Raji (cell line): ENCODE measurements around the gene ARHGEF10L.

ENCODE experiments used
- POLR2A ChIP-seq: IDR thresholded peaks from 2 replicates; pipeline ENCODE4 v1.6.1; 2011; ENCODE audit warnings: low read depth, low read length, control low read depth; ENCODE audit not compliant: insufficient read depth

Gene ARHGEF10L

GRCh38 chr1:17554954-17555353 is 15.5 kb downstream of the ARHGEF10L start:
- TF ChIP-seq POLR2A = no peak

GRCh38 chr1:17557986-17558385 is 18.5 kb downstream of the ARHGEF10L start:
- no peak for TF ChIP-seq POLR2A

DNA sequence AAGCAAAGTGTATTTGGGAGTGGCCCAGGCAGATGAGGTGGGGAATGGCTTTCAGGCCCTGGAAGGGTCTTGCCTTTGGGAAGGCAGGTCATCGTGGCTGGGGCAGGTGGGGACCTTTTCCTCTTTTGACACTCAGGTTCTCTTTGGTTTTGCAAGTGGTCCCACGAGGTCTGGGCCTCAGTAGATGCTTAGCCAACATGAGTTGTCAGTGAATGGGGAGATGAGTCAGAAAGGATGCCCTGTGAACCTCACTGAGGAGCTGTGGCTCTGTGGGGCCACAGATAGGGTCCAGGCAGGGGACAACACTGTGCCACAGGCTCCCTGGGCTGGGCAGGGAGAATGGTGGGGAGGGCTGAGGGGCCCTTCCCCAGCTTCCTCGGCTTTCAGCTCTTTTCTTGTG is 19.0 kb downstream of the ARHGEF10L start:
- no peak for TF ChIP-seq POLR2A

DNA sequence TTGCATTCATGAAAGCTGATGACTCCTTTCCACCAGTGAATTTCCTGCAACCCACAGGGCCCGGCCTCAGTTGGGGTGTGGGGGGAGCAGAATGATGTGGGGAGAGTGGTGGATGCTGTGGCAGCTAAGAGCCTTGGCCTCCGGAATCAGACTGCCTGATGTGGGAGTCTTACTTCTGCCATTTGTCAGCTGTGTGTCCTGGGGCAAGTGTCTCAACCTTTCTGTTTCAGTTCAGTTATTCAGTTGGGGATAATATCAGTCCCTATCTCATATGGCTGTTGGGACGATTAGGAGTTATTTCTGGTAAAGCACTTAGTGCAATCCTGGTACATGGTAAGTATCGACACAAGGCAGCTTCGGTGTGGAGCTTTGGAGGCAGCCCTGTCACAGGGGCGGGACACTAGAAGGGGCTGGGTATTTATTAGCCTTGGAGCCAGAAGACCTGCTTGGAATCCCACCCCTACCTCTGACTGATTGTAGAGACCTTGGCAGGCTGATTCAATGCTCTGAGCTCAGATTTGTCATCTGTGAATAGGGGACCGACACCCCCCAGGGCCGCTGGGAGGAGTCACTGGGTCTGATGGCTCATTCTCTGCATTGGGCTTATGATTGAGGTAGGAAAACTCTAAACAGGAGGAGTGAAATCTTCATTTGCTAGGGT is 19.6 kb downstream of the ARHGEF10L start:
- TF ChIP-seq POLR2A = no peak

GRCh38 chr1:17559615-17560419 is 20.3 kb downstream of the ARHGEF10L start:
- no peak for TF ChIP-seq POLR2A

GRCh38 chr1:17561247-17561548 is 21.7 kb downstream of the ARHGEF10L start:
- TF ChIP-seq POLR2A = no peak

DNA sequence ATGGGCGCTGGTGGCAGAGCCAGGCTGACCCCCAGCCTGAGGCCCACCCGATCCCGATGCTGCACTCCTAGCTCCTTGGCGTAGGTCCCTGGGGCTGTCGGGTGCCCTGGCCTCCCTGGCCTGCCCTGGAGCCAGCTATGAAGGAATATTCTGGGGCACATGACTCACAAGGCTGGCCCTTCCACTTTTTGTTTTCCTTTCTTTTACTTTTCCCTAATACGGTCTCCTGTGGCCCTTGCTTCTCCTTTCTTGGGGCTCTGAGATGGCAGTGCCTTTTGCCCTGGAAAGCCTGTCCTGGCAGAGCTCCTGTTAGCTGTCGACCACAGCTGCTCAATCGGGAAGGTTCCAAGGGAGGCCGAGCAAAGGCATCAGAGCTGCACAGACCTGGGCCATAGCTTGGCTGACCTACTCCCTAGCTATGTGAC is 22.1 kb downstream of the ARHGEF10L start:
- TF ChIP-seq POLR2A = no peak

DNA sequence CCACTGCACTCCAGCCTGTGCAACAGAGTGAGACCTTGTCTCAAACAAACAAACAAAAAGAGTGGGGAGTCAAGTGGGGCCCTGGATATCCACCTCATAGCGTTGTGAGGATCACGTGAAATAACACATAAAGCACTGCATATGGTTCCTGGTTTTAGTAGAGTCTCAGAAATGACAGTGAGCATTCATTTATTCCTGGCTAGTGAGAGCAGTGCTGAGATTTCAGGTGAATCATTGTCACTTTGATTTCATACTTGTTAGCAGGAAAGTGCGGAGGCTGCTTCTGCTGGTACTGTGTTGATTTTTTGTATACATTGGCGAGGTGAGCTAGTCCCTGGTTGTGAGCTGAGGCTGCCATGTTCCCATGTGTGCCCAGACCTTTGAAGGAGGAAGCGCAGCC is 22.9 kb downstream of the ARHGEF10L start:
- TF ChIP-seq POLR2A = no peak

GRCh38 chr1:17563494-17564281 is 24.2 kb downstream of the ARHGEF10L start:
- no peak for TF ChIP-seq POLR2A

GRCh38 chr1:17564458-17565393 is 25.2 kb downstream of the ARHGEF10L start:
- no peak for TF ChIP-seq POLR2A

- no peak for TF ChIP-seq POLR2A
These were observed 26.2 kb downstream of the ARHGEF10L start for GRCh38 chr1:17565461-17566252.

GRCh38 chr1:17566417-17566816 is 26.9 kb downstream of the ARHGEF10L start:
- no peak for TF ChIP-seq POLR2A

DNA sequence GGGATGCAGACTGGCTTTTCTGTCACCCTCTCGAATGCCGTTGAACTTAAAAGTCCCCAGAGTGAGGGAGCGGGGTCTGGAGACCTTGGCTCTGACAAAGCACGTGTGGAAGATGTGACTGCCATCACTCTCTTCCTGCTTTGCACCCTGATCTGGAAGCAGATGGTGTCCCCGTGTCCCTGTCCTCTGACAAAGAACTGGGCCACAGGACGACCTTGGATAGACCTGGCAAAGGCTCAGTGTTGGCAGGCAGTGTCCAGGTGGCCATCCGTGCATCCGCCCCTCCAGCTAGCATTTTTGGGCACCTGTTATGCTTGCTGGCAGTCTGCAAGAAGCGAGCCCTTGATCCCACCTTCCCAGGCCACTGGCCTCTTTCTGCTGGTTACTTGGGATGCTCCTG is 27.4 kb downstream of the ARHGEF10L start:
- no peak for TF ChIP-seq POLR2A

GRCh38 chr1:17567582-17567981 is 28.1 kb downstream of the ARHGEF10L start:
- no peak for TF ChIP-seq POLR2A

DNA sequence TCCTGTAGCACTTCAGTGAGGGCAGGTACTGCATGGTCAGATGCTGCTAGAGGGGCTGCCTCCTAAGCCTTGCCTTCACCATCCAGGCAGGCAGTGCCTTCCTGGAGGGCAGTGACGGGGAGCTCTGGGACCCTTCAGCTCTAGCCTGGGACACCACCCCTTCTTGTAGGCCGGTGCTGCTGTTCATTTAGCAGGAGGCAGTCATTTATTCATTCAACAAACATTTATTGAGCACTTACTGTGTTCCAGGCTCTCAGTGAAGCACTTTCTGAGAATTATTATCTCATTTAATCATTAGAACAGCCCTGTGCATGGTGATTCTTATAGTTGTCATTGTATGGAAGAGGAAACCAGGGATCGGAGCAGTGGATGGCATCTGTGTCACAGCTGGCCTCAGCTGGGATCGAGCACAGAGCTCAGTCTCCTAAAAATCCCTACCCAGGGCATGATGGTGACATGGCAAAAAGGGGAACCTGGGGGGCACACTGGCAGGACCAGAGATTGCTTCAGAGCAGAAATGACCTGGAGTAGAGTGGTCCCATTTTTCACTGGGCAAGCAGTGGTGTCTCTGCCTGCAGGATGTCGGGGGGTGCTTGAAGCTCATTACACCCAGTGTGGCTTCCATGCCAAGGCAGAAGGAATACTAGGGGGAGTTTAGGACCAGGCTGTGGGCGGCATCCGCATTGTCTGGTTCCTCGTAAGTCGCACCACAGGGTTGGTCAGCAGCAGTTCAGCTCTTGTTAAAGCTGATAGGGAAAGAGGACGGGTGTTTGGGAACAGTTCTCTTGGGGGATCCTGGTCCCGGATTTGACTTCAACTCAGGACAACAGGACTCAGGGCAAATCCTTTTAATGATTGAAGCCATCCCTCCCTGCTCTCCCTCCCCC is 28.8 kb downstream of the ARHGEF10L start:
- no peak for TF ChIP-seq POLR2A
